Stimulated activated CD4-positive, alpha-beta T cell treated with anti-CD3 and anti-CD28 coated beads, Interleukin-12 subunit alpha, Interleukin-12 subunit beta, amount 100 ng/mL, for 4 hours (primary cell): ENCODE results near the gene CXCR5.

ENCODE experiments used
- DNase-seq: peaks from one replicate; pipeline ENCODE4 v3.0.0-alpha.2; 2020

The CXCR5 gene

DNA sequence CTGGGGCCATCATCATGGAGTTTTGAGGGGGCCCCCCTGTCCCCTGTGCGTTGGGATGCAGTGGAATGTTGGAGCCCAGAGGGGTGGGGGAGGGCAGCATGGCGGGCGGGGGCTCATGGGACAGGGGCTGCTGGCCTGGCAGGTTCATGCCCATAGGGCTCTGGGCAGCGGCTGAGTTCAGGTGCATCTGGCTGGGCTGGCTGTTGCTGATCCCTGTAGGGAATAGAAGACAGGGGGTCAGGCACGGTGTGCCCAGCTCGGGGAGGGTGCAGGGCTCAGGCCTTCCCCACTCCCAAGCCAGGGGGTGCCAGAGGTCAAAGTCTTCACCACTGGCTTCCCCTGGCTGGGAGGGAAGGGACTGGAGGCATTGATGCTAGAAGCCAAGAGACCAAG, 15.6 kb downstream of the CXCR5 start:
- no peak for DNase-seq

DNA sequence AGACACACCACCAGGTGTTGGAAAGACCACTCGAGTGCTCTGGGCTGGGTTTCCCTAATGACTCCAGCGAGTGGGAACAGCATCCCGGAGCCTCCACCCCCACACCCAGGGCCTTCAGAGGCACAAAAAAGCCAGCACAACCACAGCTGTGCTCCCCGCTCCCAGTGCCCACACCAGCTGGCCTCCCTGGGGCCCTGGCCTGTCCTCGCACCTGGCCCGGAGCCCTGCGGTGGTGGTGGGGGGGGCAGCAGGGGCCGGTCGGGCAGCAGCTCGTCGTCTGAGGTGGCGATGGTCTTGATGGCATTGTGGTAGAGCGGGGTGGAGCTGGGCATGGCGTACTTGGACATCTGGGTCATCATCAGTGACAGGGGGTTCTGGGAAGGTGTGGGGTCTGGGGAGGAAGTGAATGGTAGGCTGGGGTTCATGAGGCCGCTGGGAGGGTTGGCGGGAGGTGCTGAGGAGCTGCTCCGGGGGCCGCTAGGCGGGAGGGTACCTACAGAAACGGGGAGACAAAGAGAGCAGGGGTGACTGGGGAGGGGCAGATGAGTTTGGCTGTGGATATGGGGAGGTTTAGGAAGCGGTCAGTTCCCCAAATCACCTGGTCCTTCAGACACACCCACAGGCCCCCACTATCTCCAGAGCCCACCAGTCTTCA, 16.1 kb downstream of the CXCR5 start:
- no peak for DNase-seq

DNA sequence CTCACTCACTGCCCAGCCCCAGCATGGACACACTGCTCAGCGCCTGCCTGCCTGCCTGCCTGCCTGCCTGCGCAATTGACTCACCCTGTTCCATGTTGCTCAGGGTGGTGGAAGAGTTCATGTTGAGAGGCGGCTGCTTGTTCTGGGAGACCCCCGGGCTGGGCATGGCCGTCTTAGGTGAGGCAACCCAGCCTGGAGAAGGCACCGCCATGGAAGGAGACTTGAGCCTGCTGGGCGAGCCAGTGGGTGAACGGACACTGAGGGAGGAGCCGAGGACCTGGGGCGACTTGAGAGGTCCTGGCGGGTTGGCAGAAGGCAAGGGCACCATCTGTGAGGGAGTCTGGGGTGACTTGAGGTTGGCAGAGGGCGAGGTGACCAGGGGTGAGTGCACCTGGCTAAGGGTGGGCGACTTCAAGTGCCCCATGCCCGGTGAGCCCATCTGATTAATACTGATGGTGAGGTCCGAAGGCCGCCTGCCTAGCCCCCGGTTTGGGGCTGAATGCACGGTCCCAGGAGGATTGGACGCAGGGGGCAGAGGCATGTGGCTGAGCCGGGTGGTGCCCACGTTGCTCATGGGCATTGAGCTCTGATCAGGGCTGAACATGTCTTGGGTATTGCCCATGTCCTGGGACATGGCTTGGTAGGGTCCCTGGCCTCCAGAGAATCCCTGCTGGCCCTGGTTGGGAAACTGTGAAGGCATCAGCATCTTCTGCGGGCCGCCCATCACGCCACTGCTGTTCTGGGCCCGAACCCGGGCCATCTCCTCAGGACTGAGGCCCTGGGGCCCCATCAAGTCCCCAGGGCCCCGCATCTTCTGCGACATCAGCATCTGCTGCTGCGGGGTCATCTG, 17.1 kb downstream of the CXCR5 start:
- DNase-seq: no peak

DNA sequence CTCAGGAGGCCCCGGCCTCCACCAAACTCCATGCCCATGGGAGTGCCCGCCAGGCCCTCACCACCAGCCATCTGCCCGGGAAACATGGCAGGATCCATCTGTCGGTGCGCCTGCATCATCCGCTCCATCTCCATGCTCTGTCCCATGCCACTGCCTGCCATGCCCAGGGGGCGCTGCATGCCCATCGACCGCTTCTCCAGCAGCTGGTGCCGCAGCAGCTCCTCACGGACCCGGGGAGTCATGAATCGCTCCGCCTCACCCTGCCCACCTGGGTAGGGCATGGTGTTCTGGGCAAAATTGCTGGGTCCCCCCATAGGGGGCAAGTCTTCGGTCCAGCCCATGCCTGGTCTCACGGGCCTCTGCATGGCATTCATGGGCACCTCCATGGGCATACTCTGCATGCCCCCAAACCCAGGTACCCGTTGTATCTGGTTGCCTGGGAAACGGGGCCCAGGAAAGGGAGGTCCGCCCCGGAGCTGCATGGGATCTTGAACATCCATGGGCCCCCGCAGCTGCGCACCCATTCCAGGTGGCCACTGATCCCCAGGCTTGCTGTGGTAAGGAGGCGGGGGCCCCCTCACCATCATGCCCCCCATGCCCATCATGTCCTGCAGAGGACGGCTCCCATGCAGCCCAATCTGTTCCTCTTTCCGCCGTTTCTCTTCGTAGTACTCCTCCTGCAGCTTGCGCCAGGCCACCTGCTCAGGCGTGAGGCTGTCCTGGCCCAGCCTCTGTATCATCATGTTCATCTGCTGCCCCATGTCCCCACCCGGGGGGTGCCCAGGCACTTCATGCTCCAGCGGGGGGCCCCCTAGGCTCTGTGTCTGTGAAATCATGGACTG, 18.0 kb downstream of the CXCR5 start:
- no peak for DNase-seq

GRCh38 chr11:118902336-118903203, 18.9 kb downstream of the CXCR5 start:
- no peak for DNase-seq

- DNase-seq: no peak
Measured at GRCh38 chr11:118903204-118904015, 19.7 kb downstream of the CXCR5 start.

DNA sequence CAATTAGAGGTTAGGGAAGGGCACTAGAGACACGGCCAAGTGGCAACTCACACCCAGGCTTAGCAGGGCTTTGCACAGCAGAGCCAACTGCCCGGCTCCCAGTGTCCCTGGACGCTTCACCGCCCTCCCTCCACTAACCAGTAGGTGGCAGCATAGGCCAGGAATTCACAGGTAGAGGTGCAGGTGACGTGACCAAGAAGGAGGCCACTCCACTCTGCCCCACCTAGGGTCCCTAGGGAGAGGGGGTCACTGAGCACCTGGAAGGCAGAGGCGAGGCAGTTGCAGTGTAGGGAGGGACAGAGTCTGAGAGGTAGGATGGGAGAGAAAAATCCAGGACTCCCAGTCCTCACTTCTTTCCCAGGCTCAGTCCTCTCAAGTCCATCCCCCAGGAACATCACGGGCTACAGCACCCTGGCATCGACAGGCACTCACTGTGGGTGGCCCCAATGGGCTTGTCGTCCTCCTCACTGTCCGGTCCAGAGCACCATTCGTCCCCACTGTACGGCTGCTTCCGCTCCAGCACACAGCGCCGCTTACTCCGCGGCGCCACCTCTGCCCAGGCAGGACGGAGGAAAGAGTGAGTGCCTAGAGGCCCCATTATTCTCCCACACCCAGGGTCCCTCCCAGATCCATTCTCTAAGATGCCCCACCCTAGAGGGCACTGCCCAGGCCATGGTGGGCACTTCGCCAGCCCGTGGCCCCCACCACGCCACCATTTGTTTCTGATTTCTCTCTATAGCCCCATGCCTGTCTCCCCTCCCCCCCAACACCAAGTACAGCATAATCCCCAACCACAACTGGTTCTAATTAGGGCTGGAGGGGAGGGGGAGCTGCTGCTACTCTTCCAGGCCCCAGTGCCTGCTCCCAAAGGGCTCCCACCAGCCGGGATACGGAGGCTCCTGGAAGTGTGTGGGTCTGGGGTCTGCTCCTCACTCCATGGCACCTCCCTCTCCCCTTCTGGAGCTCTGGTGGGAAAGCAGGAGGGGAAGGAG, 23.7 kb downstream of the CXCR5 start:
- peak; percentile 83 for DNase-seq

DNA sequence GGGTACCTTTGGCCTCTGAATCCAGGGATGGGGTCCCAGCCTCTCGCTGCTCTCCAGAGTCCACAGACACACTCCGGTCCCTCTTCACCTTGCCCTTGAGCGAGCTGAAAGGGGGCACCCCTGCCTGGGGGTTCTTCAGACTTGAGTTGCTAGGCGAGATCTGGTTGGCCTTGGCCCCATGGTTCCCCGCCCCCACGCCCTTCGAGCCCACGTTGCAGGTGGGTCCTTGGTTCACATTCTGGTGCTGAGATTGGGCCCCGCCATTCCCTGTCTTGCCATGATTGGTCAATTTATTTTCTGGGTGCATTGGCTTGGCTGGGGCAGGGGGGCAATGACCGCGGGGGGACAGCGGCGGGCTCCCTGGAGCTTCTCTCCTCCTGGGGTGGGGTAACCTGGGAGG, 24.6 kb downstream of the CXCR5 start:
- no peak for DNase-seq

DNA sequence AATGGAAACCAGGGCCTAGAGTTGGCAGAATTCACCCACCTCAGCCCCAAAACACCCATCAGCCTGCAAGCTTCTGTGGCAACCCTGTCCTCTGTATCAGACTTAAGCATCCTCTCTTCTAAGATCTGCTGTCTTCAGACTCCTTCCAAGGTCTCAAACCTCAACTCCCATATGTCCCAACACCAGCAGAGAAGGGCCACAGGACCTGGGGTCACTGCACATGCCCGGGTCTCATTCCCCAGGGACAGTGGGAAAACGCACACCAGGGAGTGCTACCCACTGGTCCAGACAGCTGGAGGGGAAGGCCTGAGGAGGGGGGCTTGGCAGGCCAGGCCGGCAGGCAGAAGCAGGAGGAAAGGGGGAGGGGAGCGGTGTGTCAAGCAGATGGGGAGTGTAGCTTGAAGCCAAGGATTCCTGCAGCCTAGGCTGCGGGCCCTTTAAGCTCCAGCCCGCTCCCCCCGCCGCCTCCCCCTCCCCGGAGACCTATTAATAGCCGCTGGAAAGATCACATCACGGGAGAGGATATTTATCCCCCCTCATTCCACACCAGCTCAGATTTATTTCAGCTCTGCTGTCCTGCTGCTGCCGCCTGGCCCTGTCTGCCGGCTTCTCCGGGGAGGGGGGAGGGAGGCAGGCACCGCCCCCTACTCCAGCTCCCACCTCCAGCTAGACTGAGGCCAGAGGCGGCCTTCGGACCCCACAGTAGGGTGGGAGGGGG, 25.4 kb downstream of the CXCR5 start:
- no peak for DNase-seq

DNA sequence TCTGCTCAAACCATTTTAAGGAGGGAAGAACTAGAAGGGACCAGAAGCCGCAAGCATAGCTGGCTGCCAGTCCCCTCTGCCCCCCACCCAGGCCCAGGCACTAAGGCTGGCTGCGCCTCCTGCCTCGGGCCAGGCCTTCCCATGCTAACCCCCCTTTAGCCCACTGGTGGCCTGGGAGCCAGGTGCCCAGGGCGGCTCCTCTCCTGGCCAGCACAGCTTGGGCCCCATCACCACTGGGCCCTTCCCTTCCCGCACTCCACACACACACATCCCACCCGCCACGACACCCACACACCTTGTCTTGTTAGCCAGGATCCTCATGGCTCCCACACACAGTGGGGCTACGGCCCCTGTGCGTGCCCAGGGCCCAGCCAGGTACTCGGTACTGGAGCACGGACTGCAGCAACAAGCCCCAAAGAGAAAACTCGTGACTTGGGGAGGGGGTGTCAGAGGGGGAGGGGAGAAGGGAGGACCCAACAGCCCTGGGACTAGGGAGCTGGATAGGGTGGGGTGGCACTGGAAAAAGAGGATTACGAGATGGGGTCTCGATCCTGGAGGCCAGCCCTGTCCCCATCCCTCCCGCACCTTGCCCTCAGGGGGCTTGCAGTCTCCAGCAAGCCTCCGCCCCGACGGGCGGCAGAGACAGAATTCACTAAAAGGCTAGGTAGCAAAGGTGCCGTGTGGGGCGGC, 26.1 kb downstream of the CXCR5 start:
- no peak for DNase-seq

DNA sequence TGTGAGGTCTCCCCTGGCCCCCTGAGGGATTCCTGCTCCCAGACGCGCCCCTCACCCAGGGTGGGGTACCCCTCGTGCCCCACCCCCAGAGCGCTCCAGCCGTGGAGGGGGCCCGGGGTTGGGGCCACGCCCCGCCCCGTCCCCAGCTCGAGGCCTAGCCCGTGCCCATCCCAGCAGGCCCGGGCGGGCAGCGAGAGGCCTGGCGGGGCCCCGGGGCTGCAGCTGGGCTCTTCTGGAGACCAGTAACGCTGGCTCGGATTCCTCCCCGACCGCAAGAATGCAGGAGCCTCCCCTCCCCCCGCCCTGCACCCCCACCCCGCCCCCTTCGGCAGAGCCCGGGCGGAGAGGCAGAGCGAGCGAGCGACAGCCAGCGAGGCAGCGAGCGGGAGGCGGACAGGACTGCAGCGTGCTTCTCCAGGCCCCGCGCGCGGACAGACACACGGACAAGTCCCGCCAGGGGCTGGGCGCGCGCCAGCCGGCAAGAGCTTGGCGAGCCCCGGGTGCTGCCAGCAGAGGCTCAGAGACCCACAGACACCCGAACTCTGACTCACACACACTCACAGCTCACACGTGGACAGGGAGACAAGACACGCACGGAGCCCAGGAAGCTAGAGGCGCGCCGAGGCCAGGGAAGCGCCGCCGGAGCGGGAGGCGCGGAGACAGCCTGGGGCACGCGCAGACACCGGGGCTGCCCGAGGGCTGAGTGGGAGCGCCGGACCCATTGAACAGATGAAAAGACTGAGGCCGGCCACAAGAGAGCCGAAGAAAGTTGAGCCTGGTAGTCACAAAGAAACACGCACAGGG, 26.8 kb downstream of the CXCR5 start:
- DNase-seq: no peak

DNA sequence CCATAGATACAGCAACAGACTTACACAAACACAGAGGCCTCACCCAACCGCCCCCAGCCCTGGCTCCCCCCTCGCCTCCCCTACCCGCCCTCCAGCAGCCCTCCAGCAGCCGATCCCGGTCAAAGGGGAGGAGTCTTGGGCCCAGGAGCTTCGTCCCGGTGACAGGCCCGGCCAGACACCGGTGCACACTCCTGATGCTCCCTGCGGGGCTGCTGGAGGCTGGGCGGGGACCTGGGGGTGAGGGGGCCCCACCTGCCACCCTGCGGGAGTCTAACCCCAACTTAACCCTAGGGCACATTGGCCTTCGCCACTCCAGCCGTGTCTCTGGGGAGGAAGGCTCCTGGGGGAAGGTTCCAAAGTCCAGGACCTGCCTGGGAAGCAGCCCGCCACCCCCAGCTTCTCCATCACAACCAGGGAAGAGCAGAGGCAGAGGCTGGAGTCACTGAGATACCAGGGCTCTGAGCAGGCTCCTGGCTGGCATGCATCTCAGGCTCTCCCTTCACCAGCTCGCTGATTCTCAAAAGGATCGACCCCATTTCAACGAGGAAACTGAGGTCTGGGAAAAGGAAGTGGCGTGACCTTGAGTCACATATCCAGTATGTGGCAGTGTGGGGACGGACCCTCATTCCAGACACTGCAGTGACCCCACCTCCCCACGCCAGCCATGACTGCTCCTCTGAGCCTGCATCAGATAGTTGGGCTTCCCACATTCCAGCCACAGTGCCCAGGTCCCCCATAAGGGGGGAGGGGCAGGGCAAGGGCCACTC, 27.6 kb downstream of the CXCR5 start:
- DNase-seq: no peak

- peak; percentile 75 for DNase-seq
Measured at GRCh38 chr11:118911880-118912741, 28.4 kb downstream of the CXCR5 start.

- no peak for DNase-seq
Measured at GRCh38 chr11:118912742-118913410, 29.2 kb downstream of the CXCR5 start.

DNA sequence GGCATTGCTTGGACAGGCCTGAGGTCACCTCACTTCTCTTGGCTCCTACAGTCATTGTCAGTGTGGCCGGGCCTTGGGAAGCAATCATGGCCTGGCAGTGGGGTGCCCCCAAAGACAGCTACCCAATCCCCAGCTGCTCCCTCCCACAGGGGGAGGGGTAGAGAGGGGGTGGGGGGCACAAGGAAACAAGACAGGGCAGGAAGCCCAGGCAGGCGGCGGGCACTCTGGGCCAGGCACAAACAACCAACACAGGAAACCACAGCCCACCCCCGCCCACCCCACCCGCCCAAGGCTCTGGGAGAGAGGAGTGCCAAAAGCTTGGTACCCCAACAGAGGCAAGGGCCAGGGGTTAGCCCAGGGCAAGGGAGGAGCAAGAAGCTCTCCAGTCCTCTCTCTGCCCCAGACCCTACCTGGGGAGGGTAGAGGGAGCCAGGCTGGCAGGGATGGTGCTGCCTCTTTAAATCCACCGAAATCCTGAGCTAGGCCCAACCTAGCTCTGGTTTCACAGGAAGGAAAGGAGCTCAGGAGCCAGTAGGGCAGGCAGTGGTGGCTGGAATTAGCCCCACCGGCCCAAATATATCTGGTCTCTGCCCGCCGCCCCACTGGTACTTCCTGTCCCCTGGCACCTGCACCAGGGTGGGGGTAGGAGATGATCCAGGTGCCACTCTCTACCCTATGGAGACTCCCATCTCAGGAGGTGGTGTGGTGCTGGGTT, 29.9 kb downstream of the CXCR5 start:
- no peak for DNase-seq
